Stimulated activated CD4-positive, alpha-beta T cell treated with anti-CD3 and anti-CD28 coated beads, Interleukin-12 subunit alpha, Interleukin-12 subunit beta, amount 100 ng/mL, for 24 hours (primary cell): ENCODE measurements around the gene PEX14.
A peak's percentile ranks its signal among the peaks of the same experiment; 100 is the strongest.
"Not testable (repeated sequence)": the region's sequence is repeated elsewhere in the genome, so short reads cannot be mapped to it uniquely, and the experiment has no call there.

Source experiments
- DNase-seq, 2 experiments: peaks; one replicate each; pipeline ENCODE4 v3.0.0-alpha.2; 2020; ENCODE audit warnings: low read depth in 2 of 2

PEX14 gene

GRCh38 chr1:10494754-10495474 lies 20.2 kb downstream of the PEX14 start:
- peak; percentile 56 to 80 for DNase-seq

- DNase-seq, result no peak
These were observed 20.7 kb downstream of the PEX14 start for GRCh38 chr1:10495475-10495817.

GRCh38 chr1:10495952-10496351 lies 21.2 kb downstream of the PEX14 start:
- no peak for DNase-seq

GRCh38 chr1:10497109-10497508 lies 22.4 kb downstream of the PEX14 start:
- no peak for DNase-seq

GRCh38 chr1:10498231-10498630 lies 23.5 kb downstream of the PEX14 start:
- no peak for DNase-seq

GRCh38 chr1:10502206-10502605 lies 27.5 kb downstream of the PEX14 start:
- DNase-seq, result no peak

- no peak for DNase-seq
These were observed 29.5 kb downstream of the PEX14 start for GRCh38 chr1:10504249-10504648.

- not testable (repeated sequence) for DNase-seq
These were observed 31.4 kb downstream of the PEX14 start for GRCh38 chr1:10506046-10506676.

- DNase-seq, result no peak
These were observed 31.9 kb downstream of the PEX14 start for GRCh38 chr1:10506677-10507047.

GRCh38 chr1:10507111-10507879 lies 32.5 kb downstream of the PEX14 start:
- no peak for DNase-seq

GRCh38 chr1:10508511-10508951 lies 33.8 kb downstream of the PEX14 start:
- DNase-seq, result no peak

GRCh38 chr1:10509809-10510509 lies 35.2 kb downstream of the PEX14 start:
- no peak for DNase-seq

- DNase-seq, result peak; percentile 65 to 72
These were observed 36.1 kb downstream of the PEX14 start for GRCh38 chr1:10510520-10511493.

- no peak for DNase-seq
These were observed 36.7 kb downstream of the PEX14 start for GRCh38 chr1:10511494-10511885.

- no peak for DNase-seq
These were observed 38.4 kb downstream of the PEX14 start for GRCh38 chr1:10513199-10513598.

GRCh38 chr1:10514490-10515235 lies 39.9 kb downstream of the PEX14 start:
- DNase-seq, result no peak

- no peak for DNase-seq
These were observed 40.7 kb downstream of the PEX14 start for GRCh38 chr1:10515301-10515975.

GRCh38 chr1:10515976-10516750 lies 41.4 kb downstream of the PEX14 start:
- no peak for DNase-seq
